RPMI7951 (cell line): ENCODE measurements around the gene GOLGA1. TPM values are rescaled to one million over a fixed set of nuclear protein-coding genes. Genes with fewer than 3 reads are reported as not detected.
"Not testable (repeated sequence)": the region's sequence is repeated elsewhere in the genome, so short reads cannot be mapped to it uniquely, and the experiment has no call there.

Experiments used
- DNase-seq: peaks from one replicate; pipeline ENCODE4 v3.0.0-alpha.2; 2012; ENCODE audit warnings: low read depth
- total RNA-seq: library from RNA; depleted of rRNA; stranded (reverse); fragments of >200 nt; shearing (Covaris generic); gene quantifications from 2 replicates; pipeline ENCODE4 v1.2.3, GENCODE V29; 2014

The GOLGA1 gene
- total RNA-seq, 1 experiment from 2014 or later = 9.3 TPM

- no peak for DNase-seq
Measured at GRCh38 chr9:124858330-124859046, 82.4 kb downstream of the GOLGA1 start.

GRCh38 chr9:124857533-124858162, 83.2 kb downstream of the GOLGA1 start:
- no peak for DNase-seq

GRCh38 chr9:124855944-124856765, 84.7 kb downstream of the GOLGA1 start:
- DNase-seq = peak; percentile 37

GRCh38 chr9:124855566-124855943, 85.3 kb downstream of the GOLGA1 start:
- no peak for DNase-seq

GRCh38 chr9:124854822-124855221, 86.1 kb downstream of the GOLGA1 start:
- no peak for DNase-seq

- DNase-seq = no peak
Measured at GRCh38 chr9:124854161-124854560, 86.7 kb downstream of the GOLGA1 start.

GRCh38 chr9:124853605-124854143, 87.2 kb downstream of the GOLGA1 start:
- DNase-seq = no peak

GRCh38 chr9:124852829-124853531, 87.9 kb downstream of the GOLGA1 start, which contains the start of gene WDR38:
WDR38 (plus strand) TSS chr9:124853460; CDS start chr9:124853532, 72 bp downstream.
- peak; percentile 77 for DNase-seq

- no peak for DNase-seq
Measured at GRCh38 chr9:124852121-124852828, 88.6 kb downstream of the GOLGA1 start.

- peak; percentile 93 for DNase-seq
Measured at GRCh38 chr9:124849801-124850200, 91.1 kb downstream of the GOLGA1 start.

GRCh38 chr9:124846969-124847368, 93.9 kb downstream of the GOLGA1 start:
- no peak for DNase-seq

- DNase-seq = not testable (repeated sequence)
Measured at GRCh38 chr9:124846467-124846866, 94.4 kb downstream of the GOLGA1 start.

GRCh38 chr9:124844291-124844690, 96.6 kb downstream of the GOLGA1 start:
- DNase-seq = no peak

GRCh38 chr9:124843456-124844034, 97.3 kb downstream of the GOLGA1 start:
- DNase-seq = no peak

- no peak for DNase-seq
Measured at GRCh38 chr9:124841075-124841821, 99.6 kb downstream of the GOLGA1 start.

- no peak for DNase-seq
Measured at GRCh38 chr9:124840300-124840833, 100.5 kb downstream of the GOLGA1 start.

GRCh38 chr9:124839612-124840299, 101.1 kb downstream of the GOLGA1 start:
- DNase-seq = no peak

GRCh38 chr9:124838567-124839275, 102.2 kb downstream of the GOLGA1 start:
- not testable (repeated sequence) for DNase-seq
